NCI-H345 treated with DMSO at 0.1 percent for 48 hours (cell line): ENCODE measurements around the gene CREG1.
A peak's percentile ranks its signal among the peaks of the same experiment; 100 is the strongest.

ENCODE experiments used
- DNase-seq: peaks from one replicate; lab custom pipeline; 2025; ENCODE audit not compliant: unreplicated experiment; lab: John Stamatoyannopoulos, UW

Gene CREG1

DNA sequence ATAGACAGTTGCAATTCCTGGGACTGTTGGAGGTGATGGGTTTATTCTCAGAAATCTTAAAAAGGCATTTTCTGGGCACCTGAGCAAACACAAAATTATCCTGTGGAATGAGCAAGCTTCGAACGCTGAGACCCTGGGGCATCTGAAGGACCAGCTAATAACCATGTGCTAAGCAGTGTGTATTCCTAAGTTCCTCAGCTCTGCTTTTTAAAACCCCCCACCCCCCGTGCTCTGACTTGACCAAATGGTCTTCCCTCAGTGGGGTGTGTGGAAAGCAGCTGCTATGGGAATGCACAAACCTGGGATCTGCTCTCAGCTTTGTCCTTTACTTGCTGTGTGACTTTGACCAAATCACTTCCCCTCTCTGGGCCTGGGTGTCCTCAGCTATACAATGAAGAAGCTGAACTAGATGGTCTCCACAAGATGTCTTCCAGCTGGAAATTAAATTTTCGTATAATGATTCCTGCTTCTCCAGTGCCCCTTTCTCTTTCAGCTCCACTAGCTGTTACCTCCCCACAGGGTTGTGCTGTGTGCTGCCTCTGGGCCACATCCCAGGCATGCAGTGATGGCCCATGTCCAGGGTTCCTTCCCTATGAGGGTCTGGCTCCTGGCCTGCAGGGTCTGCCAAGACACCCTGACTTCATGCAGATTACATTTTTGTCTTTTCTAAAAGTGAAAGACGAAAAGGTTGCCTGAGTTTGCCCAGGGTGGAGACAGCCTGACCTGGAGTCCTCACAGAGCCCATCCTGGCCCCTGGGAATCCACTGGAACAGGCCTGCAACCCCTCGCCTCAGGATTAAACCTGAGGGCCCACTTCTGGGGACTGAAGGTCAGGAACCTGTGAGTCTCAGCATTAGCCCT lies 20.4 kb downstream of the CREG1 start:
- no peak for DNase-seq

DNA sequence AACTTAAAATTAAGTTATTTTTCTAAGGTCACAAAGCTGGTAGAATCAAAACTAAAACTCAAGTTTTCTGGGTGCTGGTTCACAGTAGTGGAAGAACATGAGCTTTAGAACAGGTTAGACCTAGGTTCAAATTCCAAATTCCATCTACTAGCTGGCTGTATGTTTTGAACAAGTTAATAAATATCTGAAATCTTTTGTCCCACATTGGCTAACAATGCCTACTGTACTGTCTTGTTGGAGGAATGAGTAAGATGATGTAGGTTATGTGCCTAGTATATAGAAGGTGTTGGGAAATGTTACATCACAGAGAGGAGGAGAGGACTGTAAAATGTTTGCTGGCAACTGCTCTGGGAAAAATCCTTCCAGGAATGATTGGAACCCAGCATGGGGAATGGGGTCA lies 21.2 kb downstream of the CREG1 start:
- DNase-seq, result no peak

DNA sequence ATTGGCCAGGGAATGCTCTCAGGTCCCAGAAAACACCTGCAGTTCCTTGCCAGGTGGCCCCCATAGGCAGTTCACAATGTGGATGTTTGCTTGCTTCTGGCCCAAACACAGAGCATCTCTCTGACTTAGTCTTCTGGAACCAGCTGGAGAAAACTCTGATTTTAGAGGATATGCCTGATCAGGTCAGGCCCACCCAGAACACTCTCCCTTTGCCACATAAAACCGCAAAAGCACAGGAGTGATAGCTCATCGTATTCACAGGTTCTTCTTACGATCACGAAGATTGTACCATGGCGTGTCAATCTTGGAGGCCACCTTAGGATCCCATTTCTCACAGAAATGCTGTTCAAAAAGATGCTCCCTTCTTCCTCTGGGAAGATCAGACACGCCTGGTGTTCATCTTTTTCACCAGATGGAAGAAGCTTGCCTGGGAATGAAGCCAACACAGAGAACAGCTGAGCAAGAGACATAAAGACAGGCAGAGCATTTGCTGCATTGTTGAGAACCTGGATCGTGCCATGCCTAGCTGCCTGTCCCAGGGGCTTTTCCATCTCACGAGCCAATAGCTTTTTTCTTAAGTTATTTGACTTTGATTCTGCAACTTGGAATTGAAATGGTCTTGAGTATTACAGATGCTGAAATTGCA lies 23.6 kb downstream of the CREG1 start:
- no peak for DNase-seq

DNA sequence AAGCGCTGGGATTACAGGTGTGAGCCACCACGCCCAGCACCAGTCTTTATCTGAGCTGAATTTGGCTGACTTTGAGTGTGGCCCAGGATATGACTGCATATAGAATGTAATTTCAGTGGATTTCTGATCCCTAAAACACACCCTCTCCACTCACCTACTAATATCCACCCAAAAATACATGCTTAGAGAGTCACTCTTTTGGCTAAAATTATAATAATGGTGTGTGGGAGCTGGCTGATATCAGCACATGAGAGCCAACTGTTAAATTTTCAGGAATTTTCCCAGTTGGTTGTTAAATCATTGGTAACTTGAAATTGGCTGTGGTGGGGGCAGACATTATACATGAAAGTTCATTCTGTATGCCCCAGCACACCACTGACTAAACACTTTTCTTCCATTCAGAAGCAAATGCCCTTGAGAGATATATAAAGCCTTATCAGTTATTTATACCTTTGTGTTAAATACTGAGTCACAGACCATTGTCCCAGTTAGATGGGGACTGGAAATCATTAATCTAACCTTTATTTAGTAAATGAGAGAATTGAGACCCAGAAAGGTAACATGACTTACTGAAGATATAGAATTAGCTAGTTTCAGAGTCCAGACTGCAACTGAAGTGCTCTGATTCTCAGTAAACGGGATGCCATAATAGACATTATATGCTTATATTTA lies 25.4 kb downstream of the CREG1 start:
- DNase-seq, result no peak

DNA sequence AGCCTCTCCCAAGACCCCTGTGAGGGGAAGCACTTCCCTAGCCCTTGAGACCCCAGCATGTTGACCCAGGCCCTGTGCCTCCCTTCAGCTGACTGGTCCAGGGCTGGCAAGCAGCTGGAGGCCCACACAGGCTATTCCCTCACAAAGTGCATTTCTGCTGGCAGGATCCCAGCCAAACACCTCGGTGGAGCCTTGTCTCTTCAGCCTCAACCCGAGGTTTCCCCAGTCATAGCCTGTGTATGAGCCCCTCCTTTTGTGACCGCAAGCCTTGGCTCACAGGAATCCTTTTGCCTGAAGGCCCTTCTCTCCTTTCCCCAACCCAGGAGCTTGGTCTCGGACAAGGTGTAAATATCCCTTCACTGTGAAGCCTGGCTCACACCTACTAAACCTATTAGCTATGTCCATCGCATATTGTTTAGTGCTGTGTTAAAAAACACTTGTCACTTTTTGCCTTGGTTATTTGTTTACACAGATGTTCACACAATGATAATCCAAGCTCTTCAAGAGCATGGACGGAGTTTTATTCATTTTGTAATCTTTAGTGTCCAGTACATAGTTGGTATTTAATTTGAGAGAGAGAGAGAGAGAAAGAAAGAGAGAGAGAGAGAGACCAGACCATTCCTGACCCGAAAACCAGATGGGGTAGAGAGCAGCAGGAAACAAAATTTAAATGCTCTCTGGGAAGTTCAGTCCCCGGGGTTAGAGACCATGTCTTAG lies 26.7 kb downstream of the CREG1 start:
- DNase-seq, result no peak

DNA sequence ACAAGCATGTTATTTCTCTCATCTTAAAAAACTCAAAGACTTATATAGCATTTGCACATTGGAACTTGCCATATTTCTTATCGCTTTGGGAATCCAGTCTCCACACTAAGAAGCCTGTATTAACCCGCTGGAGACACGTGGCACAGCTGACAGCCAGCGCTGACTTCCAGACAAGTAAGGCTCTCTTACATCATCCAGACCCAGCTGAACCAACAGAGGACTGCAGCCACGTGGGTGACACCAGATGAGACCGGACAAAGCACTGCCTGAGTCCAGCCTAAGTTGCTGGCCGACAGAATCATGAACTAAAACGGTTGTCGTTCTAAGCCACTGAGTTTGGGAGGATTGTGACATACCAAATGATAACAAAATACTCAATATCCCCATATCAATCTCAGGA lies 28.9 kb downstream of the CREG1 start:
- DNase-seq, result no peak

DNA sequence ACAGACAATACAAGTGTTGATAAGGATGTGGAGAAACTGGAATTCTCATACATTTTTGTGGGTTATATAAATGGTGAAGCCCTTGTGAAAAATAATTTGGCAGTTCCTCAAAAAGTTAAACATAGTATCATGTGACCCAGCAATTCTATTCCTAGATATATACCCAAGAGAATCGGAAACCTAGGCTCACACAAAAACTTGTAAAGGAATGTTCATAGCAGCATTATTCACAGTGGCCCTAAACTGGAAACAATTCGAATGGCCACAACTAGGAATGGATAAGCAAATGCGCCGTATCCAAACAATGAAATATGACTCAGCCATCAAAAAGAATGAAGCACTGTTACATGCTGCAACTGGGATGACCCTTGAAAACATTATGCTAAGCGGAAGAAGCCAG lies 31.3 kb downstream of the CREG1 start:
- no peak for DNase-seq

DNA sequence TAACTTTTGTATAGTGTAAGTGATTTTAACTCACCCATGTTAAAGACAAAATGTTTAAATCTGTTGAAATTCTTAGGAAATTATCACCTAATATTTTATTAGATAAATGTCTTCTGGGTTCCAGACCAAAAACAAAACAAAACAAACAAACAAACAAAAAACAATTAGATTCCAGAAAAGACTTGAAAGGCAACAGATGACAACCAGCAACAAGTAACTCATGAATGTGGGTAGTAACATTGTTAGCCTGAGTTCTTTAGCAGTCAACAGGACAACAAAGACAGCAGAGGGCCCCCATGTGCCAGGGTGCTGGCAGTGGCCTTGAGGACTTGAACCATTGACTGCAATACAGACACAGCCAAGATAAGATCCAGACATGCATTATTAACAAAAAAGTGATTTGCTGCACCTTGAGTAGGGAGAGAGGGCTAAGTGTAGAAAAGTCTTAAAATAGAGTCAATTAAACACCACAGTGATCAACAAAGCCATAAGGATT lies 32.8 kb downstream of the CREG1 start:
- DNase-seq, result no peak

DNA sequence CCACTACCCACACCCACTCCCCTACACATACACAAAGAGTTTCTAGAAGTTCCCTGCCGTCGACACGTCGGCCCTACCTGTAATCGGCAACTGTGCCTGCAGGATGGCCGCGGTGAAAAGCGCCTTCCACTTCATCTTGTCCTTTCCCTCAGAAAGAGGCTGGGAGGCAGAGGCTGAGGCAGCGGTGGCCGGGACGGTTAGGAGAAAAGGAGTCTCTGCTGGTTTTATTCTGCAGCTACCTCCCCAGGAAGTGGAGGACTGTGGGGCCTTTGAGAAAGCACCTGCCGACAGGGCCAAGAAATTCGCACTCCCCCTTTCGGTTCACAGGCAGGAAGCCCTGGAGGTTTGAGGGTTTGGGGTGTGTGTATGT lies 35.2 kb downstream of the CREG1 start, which contains the start of gene CD247:
Gene CD247, minus strand, starts transcription at position 199 of the 370 bp plus-strand sequence. Its CDS starts 64 bp downstream, at position 135.
- DNase-seq, result no peak

DNA sequence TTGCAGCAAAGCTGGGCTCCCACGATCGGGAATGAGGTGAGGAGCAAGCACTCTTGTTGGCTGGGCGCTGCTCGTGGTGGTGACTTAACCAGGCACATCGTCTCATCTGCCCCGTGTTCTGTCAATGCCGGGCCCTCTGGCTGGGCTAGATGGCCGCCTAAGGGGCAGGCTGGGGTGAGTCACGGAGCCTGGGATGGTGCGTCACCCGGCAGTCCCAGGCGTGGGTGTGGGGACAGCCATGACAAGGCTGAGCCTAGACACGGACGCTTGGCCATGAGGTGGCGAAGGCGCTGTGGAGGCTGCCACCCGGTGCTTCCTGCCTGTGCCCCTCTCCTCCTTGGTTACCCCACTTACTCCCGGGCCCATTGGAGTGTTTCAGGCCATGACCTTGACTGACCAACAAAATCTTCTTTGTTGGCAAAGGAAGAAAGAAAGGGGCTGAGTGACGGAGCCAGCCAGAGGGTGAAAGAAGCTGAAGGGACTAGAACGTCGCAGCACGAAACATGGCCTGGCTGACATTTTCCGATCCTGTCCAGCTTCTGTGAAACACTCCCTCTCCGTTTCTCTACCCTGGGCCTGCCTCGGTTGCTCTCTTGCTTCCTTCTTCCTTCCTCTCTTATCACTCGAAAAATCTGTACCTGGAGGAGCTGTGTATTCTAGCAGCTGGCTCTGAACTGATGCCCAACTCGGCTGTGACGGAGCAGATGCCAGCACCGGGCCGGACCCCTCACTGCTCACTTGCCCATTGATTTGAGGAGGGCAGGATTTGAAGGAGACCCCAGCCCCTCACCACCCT lies 35.8 kb downstream of the CREG1 start:
- DNase-seq, result no peak

DNA sequence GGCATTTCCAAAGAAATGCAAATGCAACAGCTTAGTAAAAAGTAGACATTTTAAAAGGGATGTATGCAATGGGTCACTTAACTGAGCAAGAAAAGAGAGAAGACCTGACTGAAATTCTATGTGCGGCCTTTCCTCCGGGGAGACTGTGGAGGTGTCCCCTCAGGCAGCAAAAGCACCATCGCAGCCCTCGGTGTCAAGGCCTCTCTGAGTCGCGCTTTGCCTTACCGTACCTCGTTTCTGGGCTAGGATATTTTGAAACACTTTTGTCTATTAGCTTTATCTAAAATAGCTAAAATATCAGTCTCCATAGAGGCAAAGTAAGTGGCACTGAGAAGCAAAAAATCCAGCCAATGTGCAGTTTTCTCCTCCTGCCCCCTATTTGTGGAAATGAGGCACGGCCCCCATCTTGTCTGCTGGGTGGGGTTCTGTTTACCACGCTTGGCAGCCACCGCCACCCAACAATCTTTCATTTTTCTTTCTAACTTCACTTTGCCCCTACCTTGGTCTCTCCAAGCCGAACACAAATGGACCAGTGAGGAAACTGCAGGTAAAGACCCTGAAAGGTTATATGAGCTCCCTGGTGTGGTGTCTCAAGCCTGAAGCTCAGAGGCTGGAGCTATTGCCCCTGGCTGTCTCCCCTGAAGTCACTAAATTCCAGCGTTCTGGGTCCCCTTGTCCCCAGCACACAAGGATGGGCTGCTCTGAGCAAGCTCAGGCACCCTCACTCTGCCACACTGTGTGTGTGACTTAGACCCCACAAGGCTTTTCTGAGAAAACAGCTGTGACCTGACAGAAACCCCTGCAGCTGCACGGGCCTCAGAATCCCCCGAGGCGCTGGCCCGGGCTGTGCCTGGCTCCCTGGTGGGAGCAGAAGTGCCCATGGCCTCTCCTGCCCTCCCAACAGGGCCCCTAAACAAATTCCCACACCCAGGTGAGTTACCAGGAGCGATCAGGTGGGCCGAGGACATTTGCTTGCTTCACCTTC lies 36.9 kb downstream of the CREG1 start:
- DNase-seq, result no peak

DNA sequence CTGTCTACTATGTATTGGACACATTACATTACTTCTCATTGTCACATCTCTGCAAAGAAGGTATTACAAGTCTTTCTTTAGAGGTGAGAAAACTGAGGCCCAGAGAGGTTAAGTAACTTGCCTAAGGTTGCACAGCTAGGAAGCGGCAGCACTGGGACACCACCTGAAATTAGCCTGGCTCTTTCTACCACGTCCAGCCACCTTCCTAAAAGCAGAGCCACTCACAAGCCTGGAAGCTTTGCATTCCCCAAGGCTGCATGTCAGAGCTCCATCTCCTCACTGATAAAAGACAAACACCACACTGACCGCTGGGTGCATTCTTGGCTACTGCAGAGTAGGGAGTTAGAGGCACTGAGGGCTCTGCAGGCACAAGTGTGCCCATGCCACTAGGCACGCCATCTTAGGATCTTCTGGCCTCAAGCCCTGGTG lies 37.7 kb downstream of the CREG1 start:
- DNase-seq, result no peak

DNA sequence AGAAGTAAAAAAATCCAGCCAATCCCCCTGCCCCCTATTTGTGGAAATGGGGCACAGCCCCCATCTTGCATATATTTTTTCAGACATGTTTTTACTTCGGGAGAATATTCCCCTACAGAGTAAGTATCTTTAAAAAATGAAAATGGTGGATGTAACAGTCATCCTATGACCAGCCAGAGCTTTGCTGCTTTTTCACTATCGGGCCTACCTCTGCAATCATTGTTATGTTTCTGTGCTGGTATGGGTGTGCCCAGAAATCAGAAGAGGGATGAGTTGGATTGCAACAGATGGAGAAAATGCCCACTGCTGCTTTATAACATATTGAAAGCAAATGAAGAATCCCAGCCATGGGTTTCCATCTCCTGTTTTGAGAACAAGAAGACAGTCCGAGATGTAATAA lies 38.1 kb downstream of the CREG1 start:
- DNase-seq, result no peak

DNA sequence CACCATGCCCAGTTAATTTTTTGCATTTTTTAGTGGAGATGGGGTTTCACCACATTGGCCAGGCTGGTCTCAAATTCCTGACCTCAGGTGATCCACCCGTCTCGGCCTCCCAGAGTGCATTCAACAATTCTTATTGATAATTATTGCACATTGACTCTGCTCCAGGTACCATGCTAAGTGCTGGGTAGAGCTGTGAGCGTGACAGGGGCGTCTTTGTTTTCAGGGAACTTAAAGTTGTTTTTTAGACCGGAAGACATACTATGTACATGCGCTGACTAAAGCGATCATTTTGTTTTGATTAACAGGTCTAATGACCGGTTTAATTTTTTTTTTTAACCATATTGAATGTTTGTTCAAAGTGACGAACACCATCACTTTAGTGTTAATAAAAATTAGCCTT lies 39.3 kb downstream of the CREG1 start:
- no peak for DNase-seq

DNA sequence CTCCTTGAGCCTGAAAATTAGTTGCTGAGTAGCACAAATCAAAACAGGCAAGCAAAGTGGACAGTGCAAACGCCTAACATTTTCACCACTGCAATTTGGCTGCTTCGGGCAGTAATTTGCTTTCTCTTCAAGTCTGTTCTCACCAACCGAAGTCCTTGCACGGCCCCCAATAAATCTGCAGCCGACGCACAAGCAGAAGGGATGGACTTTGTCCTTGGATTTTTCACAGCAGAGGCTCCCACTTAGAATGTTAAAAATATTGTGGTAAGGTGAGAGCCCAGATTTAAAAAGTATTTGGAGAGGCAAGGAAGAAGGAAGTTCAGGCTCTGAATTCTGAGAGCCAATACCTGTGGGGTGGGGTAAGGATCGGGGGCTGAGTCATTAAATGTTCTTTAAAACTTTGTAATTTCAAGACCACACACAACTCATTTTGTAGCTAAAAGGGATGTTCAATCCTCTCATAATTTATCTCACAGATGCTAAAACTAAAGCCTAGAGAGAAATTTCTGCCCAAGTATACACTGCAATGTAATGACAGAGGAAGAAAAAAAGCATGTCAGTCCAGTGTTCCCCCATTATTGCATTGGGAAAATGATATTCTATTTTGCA lies 41.4 kb downstream of the CREG1 start:
- DNase-seq, result no peak

DNA sequence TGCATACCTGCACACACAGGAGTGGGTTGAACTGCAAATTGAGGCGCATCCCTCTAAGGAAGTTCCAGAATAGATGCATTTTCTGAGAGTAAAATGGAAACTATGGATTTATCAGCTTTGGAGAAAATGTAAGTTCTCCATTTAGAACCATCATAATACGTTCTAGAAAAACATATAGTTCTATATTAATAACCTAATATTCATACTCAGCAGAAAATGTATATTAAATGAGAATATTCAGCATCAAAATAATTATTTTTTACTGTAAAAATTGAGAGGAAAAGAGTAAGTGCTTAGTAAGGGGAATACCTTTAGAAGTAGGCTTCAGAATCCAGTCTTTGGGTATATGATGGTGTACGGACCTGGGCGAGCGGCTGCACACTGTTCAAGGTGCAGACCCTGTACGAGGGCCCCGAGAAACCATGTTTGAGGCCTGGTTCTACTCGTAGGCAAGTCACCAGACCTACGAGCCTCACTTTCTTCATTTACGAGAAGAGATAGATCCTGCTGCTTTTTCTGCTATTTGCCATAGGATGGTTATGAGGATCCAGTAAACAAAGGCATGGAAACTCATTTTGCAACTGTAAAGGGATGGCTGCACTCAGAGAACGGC lies 42.1 kb downstream of the CREG1 start:
- no peak for DNase-seq

DNA sequence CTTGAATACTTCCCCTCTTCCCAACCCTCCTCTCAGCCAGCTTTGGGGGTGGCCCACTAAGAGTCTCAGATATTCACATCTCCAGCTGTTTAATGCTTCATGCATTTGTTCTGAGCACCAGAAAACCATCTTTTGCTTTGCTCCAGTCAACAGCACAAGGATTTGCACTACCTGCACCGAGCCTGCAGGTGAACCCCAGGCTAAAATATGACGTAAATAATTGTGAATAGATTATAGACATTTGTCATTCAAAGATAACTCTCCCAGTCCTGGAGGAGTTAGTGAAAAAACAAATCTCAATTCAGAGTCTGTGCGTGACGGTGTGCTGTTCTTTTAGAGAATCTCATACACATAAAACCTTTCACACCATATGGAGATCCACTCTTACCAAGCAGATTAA lies 42.7 kb downstream of the CREG1 start:
- no peak for DNase-seq

DNA sequence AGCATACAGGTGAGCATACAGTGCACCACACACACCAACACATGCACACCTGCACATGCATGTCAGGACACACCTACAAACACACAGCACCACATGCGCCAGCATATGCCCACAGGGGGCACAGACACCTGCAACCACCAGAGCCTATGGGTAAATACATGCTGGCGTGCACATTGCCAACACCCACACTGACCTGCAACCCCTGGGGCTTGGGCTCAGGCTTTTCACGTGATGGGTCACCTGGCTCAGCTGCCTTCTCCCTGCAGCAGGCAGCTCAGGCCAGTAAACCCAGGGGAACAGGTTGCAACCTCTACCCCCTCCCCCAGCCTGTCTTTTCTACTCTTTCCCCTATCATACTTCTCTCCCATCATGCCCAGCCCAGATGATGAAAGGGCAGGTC lies 43.3 kb downstream of the CREG1 start:
- DNase-seq, result peak; percentile 19
